GOT3 (cell line): ENCODE results near the gene TNFRSF25.
"Not testable (repeated sequence)": the region's sequence is repeated elsewhere in the genome, so short reads cannot be mapped to it uniquely, and the experiment has no call there.

Experiments used
- DNase-seq: peaks from one replicate; lab custom pipeline; 2025; ENCODE audit warnings: mixed read lengths; lab: John Stamatoyannopoulos, UW

TNFRSF25 gene

DNA sequence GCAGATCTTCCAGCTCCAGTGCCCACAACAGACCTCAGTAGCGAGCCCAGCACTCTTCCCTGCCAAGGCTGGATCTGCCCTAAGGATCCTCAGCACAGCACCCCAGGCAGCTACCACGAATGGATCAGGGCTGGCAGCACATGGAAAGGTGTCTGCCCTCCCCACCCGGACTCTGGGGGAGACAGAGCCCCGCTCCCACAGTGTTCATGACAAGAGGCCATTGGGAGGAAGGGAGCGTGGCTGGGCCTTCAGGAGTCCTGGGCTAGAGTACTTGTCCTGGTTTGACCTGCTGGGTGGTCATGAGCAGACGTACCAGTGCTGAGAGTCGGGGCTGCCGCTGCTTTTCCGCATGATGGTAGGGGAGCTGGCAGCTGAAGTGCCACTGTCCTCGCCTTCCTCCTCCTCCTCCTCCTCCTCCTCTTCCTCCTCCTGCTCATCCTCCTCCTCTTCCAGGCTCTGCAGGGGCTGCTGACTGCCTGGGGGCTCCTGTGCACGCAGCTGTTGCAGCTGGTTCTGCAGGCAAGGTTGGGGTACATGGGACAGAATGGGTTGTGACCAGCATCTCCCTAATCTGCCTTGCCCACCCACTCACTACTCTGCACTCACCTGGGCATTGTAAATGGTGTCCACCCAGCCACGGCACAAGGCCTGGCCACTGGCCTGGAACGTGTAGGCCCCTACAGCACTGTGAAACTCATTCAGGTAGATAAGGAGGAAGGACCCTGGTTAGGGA, 2.9 kb upstream of the TNFRSF25 start:
- DNase-seq, result no peak

DNA sequence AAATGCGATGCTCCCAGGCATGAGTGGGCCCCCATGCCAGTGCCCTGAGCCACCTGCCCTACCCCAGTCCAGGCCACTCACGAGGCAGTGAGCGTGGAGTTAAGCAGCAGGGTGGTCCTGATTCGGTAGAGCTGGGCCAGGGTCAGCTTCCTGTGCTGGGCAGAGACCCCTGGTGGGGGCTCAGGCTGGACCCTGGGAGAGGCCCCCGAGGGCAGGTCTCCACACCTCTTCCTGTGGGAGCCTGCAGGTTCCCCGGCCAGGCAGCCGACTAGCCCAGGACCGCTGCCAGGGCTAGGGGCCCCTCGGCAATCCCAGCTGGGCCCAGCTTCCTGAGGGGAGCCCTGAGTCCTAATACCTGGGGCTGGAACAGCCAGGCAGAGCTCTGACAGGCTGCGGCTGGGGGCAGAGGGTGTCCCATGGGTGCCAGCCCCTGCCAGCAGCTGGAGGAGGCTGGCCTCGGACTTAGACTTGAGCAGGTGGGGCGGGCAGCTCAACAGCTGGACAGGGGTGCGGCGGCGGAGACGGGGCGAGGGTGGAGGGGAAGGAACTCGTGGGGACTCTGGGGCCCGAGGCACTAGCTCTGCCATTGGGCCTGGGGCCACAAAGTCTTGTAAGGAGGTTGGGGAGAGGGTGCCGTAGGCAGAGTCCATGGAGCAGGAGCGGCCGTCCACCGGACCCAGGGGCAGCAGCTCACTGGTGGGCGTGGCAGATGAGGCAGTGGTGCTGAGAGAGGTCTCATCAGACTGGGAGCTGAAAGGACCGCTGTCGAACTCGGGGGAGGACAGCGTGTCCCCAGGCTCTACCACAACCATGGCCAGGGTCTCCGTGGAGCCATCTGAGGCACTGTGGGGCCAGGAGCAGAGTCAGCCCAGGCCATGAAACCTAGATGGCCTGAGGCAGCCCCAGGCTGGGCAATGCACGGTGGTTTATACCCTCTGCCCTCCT, 2.0 kb upstream of the TNFRSF25 start:
- DNase-seq, result no peak

DNA sequence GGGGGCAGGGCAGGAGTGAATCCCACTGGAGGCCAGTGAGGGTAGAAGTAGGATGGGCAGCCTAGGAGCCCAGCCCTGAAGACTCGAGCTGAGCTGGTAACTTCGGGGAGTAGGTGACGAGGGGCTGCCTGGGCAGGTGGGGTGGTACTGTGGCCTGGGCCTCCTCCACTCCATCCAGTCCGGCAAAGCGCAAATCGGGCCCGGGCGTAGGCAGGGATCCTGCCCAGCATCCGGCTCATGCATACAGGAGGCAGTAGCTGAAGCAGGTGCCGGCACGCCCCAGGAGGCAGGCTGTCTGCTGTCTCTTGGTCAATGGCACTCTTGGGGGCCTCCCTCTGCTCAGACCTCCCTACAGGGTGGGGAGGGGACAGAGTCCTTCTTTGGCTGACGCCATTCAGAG, 1.3 kb upstream of the TNFRSF25 start:
- no peak for DNase-seq

DNA sequence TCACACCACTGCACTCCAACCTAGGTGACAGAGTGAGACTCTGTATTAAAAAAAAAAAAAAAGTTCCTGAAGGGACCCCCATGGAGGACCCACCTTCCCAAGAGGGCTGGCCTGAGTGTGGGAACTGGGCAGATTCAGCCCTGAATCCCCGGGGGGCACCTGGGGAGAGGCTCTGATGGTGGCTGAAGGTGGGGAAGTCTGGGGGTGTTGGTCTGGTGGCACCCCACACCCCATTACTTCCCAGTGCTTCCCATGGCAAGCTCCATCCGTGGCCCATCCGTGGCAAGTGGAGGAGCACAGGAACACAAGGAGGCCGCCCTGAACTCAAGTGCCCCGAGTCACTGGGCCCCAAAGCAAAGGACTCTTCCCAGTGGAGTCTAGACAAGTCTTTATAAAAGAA, 778 bp upstream of the TNFRSF25 start:
- DNase-seq, result no peak

GRCh38 chr1:6465461-6466005, 440 bp downstream of the TNFRSF25 start:
- no peak for DNase-seq

- no peak for DNase-seq
Measured at GRCh38 chr1:6464915-6465314, 1.1 kb downstream of the TNFRSF25 start.

DNA sequence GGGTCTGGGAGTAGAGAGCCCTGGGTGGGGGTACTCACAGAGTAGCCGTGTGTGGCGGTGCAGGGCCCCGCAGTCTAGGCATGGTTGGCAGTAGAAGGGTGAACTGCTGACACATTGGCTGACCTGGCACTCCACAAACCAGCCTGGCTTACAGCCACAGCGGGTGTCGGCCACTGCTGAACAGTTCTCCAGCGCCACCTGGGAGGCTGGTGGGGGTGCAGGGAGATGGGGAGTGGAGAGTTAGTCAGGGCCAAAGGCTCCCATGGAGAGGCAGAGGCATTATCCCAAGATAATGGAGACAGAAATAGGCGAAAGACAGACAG, 1.5 kb downstream of the TNFRSF25 start:
- DNase-seq, result no peak

DNA sequence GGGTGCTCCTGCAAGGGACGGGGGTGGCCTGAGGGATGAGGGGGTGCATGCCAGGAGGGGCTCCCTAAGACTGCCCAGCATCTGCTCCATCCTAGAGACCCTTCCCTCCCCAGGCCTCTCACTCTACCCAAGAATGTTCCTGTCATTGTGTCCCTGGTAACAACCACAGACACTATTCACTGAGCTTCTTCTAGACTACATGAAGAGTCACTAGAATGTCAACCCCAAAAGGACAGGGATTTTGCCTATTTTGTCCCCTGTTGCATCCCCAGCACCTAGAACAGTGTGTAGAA, 2.9 kb downstream of the TNFRSF25 start:
- DNase-seq, result no peak

DNA sequence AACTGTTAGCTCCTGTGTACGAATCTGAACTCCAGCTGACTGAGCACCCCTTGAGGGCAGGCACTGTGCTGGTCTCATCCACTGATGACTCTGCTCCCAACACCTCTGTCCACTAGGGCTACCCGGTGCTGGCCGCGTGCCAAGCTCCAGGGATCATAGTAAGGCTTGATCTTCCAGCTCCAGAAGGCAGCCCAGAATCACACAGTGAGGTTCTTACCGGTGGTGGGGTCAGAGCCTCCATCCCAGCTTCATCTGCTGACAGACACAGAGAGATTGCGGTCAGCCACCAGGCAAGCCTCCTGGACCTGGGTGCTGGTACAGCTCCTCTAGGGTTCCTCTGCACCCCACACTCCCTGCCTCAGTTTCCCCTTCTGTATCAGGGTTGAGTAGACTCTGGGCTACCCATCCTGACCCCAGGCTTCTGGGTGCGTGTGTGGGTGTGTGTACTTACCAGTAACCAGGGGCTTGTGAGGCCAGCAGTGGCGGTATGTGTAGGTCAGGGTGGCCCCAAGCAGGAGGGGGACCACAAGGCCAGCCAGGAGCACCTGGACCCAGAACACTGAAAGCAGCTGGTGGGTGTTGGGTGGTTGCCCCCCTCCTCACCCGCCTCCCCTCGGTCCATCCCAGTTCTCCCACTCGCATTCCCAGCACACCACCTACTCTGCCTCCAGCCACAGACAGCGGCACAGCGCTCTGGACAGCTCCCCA, 3.4 kb downstream of the TNFRSF25 start:
- DNase-seq, result no peak

DNA sequence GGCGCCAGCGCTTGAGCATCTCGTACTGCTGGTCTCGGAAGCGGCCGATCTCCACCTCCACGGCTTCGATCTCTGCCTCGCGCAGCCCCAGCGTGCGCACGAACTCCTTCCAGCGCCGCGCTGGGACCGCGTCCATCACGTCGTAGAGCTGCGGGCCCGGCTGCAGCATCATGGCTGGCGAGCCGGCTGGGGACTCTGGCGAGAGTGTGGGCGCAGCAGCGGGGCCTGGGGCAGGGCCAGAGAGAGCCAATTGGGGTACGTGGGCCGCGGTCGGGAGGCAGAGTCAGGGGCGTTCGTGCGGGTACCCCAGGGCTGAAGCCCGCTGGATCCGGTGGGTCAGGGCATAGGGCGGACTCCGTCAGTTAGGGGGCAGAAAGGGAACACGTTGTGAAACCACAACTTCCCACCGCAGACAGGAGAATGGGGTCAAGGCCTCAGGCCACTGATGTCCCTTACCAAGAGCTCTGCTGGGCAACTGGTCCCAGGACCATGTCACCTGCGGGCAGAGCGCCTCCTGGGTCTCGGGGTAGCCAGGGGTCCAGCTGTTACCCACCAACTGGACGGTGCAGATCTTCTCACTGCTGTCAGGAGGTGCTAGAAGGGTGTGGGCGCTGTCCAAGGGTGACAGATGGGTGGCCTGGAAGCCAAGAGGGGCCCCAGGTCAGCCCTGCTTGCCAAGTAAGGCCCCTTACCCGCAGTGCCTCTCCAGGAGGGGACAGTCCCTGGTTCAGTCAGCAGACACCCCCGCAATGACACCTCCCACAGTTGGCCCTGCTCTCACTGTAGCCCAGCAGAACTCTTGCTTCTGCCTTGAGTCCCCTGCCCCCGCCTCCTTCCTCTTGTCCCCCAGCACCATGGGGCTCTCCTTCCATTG, 4.2 kb downstream of the TNFRSF25 start:
- DNase-seq, result no peak

GRCh38 chr1:6461051-6461530, 4.9 kb downstream of the TNFRSF25 start:
- no peak for DNase-seq

DNA sequence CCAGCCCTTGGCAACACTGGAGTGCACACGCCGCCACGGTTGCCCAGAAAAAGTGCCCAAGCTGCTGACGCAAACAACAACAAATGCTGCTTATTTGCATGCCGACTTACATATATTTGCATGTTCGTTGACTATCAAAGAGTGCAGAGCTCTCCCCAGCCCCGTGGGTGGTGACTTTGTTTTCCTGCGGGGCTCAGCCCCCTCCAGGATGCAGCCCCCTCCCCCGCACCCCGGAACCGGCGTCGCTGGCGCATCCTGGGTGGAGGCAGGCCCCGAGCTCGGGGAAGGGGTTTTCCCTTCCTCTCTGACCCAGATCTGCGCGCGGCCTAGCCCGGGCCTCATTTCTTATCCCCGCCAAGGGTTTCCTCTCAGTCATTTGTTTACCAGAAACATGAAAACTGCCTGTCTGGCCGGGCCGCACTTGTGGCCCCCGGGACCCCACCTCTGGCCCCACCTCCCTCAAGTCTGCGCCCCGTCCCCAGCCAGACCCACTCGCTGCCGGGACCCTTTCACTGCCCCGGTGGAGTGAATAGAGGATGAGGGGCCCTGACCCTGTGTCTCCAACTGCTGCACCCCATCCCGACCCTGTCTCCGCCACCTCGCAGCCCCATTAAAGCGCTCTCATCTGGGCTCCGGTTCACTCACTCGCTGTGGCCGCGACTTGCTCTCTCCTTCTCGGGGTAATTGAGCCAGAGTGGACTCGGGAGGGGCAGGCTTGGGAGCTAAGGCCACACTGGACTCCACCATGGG, 5.5 kb downstream of the TNFRSF25 start:
- DNase-seq, result no peak

DNA sequence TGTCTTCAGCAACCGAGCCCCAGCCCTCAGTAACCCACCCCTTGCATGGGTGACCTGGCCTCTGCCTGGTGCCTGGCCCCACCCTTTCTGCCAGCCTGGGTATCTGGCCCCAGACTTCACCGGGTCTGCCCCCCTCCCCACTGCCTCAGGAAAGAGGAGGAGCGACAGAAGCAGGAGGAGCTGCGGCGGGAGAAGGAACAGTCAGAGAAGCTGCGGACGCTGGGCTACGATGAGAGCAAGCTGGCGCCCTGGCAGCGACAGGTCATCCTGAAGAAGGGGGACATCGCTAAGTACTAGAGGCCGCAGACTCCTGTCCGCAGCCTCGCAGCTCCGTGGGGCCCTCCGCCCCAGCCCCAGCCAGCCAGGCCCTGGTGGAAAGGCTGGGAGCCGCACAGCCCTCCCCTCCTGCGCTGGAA, 6.1 kb downstream of the TNFRSF25 start:
- DNase-seq, result no peak

DNA sequence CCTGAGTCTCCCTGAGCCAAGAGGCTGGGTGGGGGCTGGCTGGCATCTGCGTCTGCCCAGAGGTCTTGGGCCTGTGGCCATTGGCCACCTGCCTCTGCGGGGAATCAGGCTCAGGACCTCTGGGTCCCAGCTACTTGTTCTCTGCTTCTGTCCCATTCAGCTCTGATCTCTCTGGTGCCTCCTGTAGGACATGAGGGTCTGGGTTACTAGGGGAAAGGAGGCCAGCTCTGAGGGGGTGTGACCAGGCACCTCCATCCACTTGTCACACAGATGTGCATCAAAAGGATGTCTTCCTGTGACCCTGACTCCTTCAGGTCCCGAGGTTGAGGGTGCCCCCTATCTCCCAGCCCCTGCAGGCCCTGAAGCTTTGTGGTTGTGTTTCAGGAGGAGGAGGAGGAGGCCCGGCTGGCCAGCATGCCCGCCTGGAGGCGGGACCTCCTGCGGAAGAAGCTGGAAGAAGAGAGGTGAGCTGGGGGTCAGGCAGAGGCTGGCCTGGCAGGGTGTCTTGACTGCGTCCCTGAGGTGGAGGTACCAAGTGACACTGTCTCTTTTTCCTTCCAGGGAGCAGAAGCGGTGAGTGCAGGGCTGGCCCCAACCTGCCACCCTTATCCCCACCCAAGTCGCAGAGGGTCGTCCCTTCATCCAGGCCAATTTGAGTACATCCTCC, 9.0 kb downstream of the TNFRSF25 start:
- DNase-seq, result no peak

GRCh38 chr1:6455752-6456520, 10.0 kb downstream of the TNFRSF25 start:
- not testable (repeated sequence) for DNase-seq

DNA sequence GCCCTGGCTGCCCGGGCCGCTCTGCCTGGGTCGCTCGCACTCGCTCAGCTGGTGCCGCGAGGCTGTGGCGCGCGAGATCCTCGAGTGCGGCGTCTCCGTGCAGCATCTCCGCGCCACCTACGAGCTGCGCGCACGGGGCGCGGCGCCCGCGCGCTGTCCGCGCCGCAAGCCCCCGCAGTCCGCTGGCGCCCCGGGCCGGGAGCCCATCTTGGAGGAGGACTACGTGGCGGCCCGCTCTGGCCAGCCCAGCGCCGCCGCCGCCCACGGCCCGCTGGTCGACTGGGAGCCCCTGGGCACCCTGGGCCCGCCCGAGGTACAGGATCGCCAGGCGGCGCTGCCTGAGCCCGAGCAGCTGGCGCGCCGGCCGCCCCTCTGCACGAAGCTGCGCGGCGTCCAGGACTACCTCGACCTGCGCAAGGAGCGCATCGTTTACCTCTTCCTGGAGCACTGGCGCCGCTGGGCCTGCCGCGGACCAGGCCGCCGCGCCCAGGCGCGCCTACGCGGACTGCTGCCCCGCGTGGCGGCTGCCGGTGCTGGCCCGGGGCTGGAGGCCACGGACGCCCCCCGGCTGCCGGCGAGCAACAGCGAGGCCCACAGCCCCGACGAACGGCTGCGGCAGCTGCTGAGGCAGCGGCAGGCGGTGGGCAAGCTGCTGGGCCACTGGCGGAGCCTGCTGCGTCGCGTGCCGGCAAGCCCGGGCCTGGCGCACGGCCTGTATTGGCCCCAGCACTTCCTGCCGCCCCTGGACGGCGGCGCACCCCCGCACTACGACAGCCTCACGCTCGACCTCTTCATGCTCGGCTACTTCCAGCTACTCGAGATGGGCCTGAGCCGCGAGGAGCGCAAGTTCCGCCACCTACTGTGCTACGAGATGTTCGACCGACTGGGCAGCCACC, 10.9 kb downstream of the TNFRSF25 start:
- no peak for DNase-seq

DNA sequence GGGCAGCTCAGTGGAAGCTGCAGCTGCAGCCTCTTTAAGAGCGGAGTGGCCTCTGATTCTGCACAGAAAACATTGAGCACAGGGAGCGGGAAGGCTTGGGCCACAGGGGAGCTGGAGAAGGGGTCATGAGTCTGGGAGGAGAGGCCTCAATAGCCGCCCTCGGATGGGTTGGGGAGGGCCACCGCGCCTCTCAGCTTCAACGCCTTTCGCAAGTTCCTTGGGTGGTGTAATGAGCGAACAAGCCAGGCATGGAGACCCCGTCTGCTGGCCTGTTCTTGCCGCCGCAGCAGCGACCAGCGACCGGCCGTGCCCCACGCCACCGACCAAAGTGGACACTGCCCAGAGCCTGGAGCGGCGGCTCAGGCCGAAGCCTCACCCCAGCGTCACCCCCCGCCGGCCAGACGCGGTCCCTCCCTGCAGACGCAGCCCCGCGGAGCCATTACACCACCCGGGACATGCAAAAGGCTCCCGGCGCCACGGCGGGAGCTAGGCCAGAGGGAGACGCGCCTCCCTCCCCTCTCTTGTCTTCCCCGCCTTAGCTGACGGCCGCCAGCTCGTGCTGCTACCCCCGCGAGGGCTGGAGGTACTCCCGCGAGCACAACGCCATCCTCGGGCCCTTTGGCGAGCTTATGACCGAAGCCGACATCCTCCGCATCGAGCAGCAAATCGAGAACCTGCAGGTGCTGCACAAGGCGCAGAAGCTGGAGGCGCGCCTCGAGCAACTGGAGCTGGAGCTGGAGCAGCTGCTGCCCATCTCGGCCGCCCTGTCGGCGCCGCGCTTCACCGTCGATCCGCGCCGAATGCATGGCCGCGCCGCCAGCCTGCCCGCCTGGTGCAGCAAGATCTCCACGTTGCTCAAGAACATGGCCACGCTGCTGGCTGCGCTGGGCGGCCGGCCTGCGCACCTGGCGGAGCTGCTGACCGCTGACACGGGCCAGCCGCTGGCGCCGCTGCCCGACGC, 11.8 kb downstream of the TNFRSF25 start:
- DNase-seq, result not testable (repeated sequence)
